Testis (tissue), 3 donors: ENCODE data around the gene PTPRT. TPM values are rescaled to one million over a fixed set of nuclear protein-coding genes. Genes with fewer than 3 reads are reported as not detected.

Source experiments
- DNase-seq: peaks from one replicate; pipeline ENCODE4 v3.0.0-alpha.2; 2019
- H3K27ac ChIP-seq, 2 donors: fragments of 200-600 bp; sonication (generic); one replicate each; pipeline ENCODE4 v1.5.1; 2019
- H3K27me3 ChIP-seq: fragments of 200-600 bp; sonication (generic); one replicate; pipeline ENCODE4 v1.5.1; 2019
- H3K36me3 ChIP-seq: fragments of 200-600 bp; sonication (generic); one replicate; pipeline ENCODE4 v1.5.1; 2017; ENCODE audit warnings: low read depth; ENCODE audit errors: missing control alignments
- H3K4me1 ChIP-seq: fragments of 200-600 bp; sonication (generic); one replicate; pipeline ENCODE4 v1.5.1; 2019
- H3K4me3 ChIP-seq, 2 donors: fragments of 200-600 bp; sonication (generic); one replicate each; pipeline ENCODE4 v1.5.1; 2017 to 2019
- H3K9me3 ChIP-seq: fragments of 200-600 bp; sonication (generic); one replicate; pipeline ENCODE4 v1.5.1; 2017
- POLR2A ChIP-seq: fragments of 450-650 bp; IDR thresholded peaks from one replicate; pipeline ENCODE4 v1.6.1; 2017; ENCODE audit warnings: antibody characterized with exemption, mild to moderate bottlenecking, moderate library complexity
- WGBS, 2 donors: methylation state at CpG; one replicate each; pipeline ENCODE4 v1.1.5; 2018; 5-methylcytosine and 5-hydroxymethylcytosine counted together
- intact Hi-C: fragments of 100-400 bp; cut with DNase I; formaldehyde crosslinking; loops from one replicate; pipeline ENCODE4 v1.15.1; 2023; ENCODE audit warnings: low total_unique reads
- polyA plus RNA-seq: library from polyadenylated mRNA; stranded (reverse); fragments of 350-450 nt; fragmentation: Illumina TruSeq; extraction: RNeasy Lipid Tissue Mini Kit (QIAGEN cat#74804); gene quantifications from one replicate; pipeline ENCODE4 v1.2.3, GENCODE V29; 2014; ENCODE audit warnings: low read depth, low replicate concordance; ENCODE audit not compliant: insufficient read depth
- total RNA-seq, 2 donors: library from RNA; depleted of rRNA; stranded (reverse); fragments of >200 nt; gene quantifications; one replicate each; pipeline ENCODE4 v1.2.3, GENCODE V29; 2016
- TF ChIP-seq, protein P1 (sequence below), 3 experiments: fragments of 450-650 bp in 2 of 3; fragments of 200-600 bp in 1 of 3; sonication (generic) in 1 of 3; IDR thresholded peaks; one replicate each; pipeline ENCODE4 v1.5.1; 2016 to 2019; ENCODE audit warnings: antibody characterized with exemption in 3 of 3, mild to moderate bottlenecking in 2 of 3, moderate library complexity in 1 of 3

Gene PTPRT
- total and polyA plus RNA-seq, 3 donors from 2014 or later = 2.3 to 2.5 (median 2.3) TPM

DNA sequence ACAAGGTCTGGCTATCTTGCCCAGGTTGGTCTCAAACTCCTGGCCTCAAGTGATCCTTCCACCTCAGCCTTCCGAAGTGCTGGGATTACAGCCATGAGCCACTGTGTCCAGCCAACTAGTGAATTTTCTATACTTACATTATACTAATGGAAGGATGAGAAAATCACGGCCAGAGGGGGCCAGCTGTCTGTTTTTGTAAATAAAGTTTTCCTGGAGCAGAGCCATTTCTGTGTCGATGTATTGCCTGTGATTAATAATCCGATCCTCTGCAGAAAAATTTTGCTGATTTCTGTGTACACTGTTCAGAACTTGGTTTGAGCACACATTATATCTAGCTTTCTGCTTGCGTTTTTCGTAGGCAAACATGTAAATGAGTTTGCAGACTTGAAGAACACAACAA is 28.8 kb downstream of the PTPRT start:
- TF ChIP-seq, protein P1, sequence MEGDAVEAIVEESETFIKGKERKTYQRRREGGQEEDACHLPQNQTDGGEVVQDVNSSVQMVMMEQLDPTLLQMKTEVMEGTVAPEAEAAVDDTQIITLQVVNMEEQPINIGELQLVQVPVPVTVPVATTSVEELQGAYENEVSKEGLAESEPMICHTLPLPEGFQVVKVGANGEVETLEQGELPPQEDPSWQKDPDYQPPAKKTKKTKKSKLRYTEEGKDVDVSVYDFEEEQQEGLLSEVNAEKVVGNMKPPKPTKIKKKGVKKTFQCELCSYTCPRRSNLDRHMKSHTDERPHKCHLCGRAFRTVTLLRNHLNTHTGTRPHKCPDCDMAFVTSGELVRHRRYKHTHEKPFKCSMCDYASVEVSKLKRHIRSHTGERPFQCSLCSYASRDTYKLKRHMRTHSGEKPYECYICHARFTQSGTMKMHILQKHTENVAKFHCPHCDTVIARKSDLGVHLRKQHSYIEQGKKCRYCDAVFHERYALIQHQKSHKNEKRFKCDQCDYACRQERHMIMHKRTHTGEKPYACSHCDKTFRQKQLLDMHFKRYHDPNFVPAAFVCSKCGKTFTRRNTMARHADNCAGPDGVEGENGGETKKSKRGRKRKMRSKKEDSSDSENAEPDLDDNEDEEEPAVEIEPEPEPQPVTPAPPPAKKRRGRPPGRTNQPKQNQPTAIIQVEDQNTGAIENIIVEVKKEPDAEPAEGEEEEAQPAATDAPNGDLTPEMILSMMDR (IDR thresholded peaks at IDR 0.05) = no peak
- TF ChIP-seq POLR2A = no peak
- H3K27me3 ChIP-seq = no peaks in the 10 kb centered on the region
- no peak for DNase-seq
- no peak overlapping the region for H3K4me3 ChIP-seq
- H3K27ac ChIP-seq = no peak overlapping the region
- H3K4me1 ChIP-seq = no peaks in the 10 kb centered on the region
- H3K9me3 ChIP-seq = no peaks in the 10 kb centered on the region
- H3K36me3 ChIP-seq = no peaks in the 10 kb centered on the region
- intact Hi-C loops = no loop called here
- 76 to 83% methylated on average over 6 of the region's 6 CpGs for WGBS, 2 donors

DNA sequence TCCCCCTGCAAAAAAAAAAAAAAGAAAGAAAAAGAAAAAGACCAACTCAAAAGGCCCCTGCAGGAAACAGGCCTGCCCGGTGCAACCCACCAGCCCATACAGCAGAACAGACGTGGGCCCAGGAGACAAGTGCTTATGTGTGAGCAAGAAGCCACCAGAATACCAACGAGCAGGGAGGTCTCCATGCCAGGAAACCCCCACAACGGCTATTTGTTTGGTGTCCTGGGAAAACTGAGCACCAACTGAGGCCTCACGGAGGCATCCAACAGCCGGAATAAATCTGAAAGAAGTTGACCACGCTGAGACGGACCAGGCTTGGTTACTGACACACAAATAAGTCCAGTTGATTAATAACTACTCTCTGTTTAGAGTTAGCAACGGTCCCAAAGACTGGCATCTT is 29.7 kb downstream of the PTPRT start:
- no peak overlapping the region for H3K27ac ChIP-seq
- no peak for DNase-seq
- H3K27me3 ChIP-seq = no peaks in the 10 kb centered on the region
- H3K36me3 ChIP-seq = no peaks in the 10 kb centered on the region
- intact Hi-C loops = no loop called here
- H3K4me3 ChIP-seq = no peak overlapping the region
- TF ChIP-seq, protein P1 (IDR thresholded peaks at IDR 0.05) = no peak
- no peak for TF ChIP-seq POLR2A
- H3K4me1 ChIP-seq = no peaks in the 10 kb centered on the region
- 79% methylated on average over 9 of the region's 9 CpGs for WGBS, 2 donors
- H3K9me3 ChIP-seq = no peaks in the 10 kb centered on the region

DNA sequence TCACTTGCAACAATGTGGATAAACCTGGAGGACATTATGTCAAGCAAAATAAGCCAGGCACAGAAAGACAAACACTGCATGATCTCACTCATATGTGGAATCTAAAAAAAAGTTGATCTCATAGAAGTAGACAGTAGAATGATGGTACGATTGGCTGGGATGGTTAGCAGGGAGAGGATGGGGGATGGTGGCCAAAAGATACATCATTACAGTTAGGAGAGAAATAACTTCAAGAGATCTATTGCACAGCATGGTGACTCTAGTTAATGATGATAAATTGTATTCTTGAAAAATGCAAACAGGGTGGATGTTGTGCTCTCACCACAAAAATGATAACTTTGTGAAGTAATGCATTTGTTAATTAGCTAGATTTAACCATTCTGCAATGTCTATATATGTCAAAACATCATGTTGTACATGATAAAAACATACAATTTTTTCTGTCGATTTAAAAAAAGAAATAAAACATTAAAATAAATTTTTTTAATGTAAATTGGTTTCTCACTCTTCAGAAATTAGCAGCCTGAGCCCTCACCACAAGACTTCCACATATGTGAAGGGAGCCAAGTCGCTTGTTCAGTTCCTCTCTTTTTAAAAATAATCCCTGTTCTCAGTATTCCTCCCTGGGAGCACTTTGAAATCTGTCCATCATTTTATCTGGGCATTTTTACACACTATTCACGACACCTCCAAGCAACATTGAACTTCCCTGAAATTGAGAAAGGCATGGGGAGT is 34.2 kb downstream of the PTPRT start:
- Histone ChIP-seq H3K27me3 (no peaks in the 10 kb centered on the region), H3K4me1 (no peaks in the 10 kb centered on the region), H3K4me3 (no peak overlapping the region), H3K27ac (no peak overlapping the region), H3K9me3 (no peaks in the 10 kb centered on the region), H3K36me3 (no peaks in the 10 kb centered on the region)
- TF ChIP-seq POLR2A = no peak
- TF ChIP-seq, protein P1 (IDR thresholded peaks at IDR 0.05) = no peak
- no peak for DNase-seq
- 73 to 83% methylated on average over 4 of the region's 4 CpGs for WGBS, 2 donors
- intact Hi-C loops = no loop called here

DNA sequence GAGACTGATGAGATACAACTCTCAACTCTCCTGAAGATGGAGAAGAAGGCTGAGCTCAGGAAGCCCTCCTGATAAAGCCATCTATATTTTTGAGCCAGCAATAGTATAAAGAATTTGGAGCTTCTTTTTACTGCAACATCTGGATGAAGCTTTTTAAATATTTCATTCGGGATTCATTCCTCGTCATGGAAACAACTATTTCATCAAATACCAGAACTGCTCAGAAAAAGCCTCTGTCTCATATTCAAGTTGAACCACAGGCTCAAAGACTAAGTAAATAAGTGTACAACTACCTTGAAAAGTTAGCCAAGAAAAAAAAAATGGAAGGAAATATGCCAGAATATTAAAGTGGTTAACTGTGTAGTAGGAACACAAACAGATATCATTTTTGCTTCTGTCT is 37.8 kb downstream of the PTPRT start:
- intact Hi-C loops = no loop called here
- TF ChIP-seq POLR2A = no peak
- TF ChIP-seq, protein P1 (IDR thresholded peaks at IDR 0.05) = no peak
- H3K4me1 ChIP-seq = no peaks in the 10 kb centered on the region
- no peak for DNase-seq
- H3K27me3 ChIP-seq = no peaks in the 10 kb centered on the region
- no peak overlapping the region for H3K4me3 ChIP-seq
- H3K9me3 ChIP-seq = no peaks in the 10 kb centered on the region
- H3K27ac ChIP-seq = no peak overlapping the region
- 58 to 67% methylated on average over 2 of the region's 2 CpGs for WGBS, 2 donors
- H3K36me3 ChIP-seq = no peaks in the 10 kb centered on the region

DNA sequence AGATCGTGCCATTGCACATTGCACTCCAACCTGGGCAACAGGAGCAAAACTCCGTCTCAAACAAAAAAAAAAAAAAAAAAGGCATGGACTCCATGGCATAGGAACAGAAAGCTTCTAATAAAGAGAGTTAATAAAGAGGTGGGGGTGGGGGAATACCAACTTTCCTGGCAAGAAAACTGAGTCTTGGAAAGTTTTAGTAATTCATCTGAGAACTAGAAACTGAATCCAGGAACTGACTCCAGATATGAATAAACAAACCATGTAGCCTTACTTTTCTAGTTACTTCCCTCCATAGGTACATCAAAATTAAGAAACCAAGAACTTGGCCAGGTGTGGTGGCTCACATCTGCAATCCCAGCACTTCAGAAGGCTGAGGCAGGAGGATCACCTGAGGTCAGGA is 38.5 kb downstream of the PTPRT start:
- no peak for TF ChIP-seq POLR2A
- TF ChIP-seq, protein P1 (IDR thresholded peaks at IDR 0.05) = no peak
- H3K27ac ChIP-seq = no peak overlapping the region
- H3K4me1 ChIP-seq = no peaks in the 10 kb centered on the region
- WGBS, 2 donors = 84 to 93% methylated on average over 2 of the region's 2 CpGs
- no peak overlapping the region for H3K4me3 ChIP-seq
- H3K27me3 ChIP-seq = no peaks in the 10 kb centered on the region
- no peaks in the 10 kb centered on the region for H3K36me3 ChIP-seq
- no peak for DNase-seq
- no peaks in the 10 kb centered on the region for H3K9me3 ChIP-seq
- intact Hi-C loops = no loop called here
